ENCODE results near the gene MS4A4E.
A peak's percentile ranks its signal among the peaks of the same experiment; 100 is the strongest.

DNA sequence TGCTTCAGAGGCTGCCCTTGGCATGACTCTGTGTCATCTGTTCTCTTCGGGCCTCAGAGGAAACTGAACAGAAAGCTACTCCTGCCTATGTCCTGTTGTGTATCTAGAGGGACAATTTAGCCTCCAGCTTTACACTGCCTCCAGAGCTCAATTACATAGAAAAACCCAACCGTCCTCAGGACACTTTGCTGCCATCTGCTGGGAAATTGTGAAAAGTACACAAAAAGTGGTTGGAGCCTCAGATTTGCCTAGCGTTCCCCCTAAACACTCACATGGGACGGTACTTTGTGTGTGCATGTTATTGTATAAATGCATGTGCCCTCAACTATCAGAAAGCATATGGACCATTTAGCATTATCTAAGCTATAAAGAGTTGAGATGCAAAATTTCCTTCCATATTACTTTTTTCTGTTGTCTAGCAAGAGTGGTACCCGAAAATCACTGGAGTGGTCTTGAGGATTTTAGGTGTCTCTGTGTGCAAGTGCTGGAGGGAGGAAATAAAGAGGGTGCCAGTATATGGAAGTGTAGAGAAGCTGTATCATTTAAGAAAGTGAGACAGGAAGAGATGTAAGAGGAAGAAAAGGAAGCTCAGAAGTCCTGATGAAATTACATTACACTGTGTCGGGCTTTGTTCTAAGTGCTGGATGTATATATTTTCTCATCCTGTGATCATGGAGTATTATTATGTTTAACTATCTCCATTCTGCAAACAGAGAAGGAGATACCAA is 8.7 kb upstream of the MS4A4E start:
- TF ChIP-seq POLR2AphosphoS5 (IDR thresholded peaks at IDR 0.05), result no peak
- no peak for TF ChIP-seq POLR2A (IDR thresholded peaks at IDR 0.05)
- TF ChIP-seq, protein P1, sequence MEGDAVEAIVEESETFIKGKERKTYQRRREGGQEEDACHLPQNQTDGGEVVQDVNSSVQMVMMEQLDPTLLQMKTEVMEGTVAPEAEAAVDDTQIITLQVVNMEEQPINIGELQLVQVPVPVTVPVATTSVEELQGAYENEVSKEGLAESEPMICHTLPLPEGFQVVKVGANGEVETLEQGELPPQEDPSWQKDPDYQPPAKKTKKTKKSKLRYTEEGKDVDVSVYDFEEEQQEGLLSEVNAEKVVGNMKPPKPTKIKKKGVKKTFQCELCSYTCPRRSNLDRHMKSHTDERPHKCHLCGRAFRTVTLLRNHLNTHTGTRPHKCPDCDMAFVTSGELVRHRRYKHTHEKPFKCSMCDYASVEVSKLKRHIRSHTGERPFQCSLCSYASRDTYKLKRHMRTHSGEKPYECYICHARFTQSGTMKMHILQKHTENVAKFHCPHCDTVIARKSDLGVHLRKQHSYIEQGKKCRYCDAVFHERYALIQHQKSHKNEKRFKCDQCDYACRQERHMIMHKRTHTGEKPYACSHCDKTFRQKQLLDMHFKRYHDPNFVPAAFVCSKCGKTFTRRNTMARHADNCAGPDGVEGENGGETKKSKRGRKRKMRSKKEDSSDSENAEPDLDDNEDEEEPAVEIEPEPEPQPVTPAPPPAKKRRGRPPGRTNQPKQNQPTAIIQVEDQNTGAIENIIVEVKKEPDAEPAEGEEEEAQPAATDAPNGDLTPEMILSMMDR (IDR thresholded peaks at IDR 0.05), result peak in 4 of 6 experiments; percentile 39 to 47 (median 45)
- TF ChIP-seq EP300 (IDR thresholded peaks at IDR 0.05), result no peak

Data from upper lobe of left lung (tissue), 4 donors.